Subcutaneous adipose tissue (tissue), 4 donors: ENCODE data around the gene NOX4. TPM values are rescaled to one million over a fixed set of nuclear protein-coding genes. Genes with fewer than 3 reads are reported as not detected.

Source experiments
- CTCF ChIP-seq: fragments of 450-650 bp; IDR thresholded peaks from one replicate; pipeline ENCODE4 v1.5.1; 2016; ENCODE audit warnings: low read depth, mild to moderate bottlenecking, control low read depth, antibody characterized with exemption, moderate library complexity
- total RNA-seq, 4 donors: library from RNA; depleted of rRNA; stranded (reverse); fragments of >200 nt; gene quantifications; one replicate each; pipeline ENCODE4 v1.1.0, GENCODE V29; 2016

Gene NOX4
- total RNA-seq, 4 donors from 2014 or later = 25.2 to 44.5 (median 28.5) TPM

GRCh38 chr11:89477175-89477574, 14.0 kb downstream of the NOX4 start:
- TF ChIP-seq CTCF = no peak

GRCh38 chr11:89463266-89463780, 27.9 kb downstream of the NOX4 start:
- no peak for TF ChIP-seq CTCF

- TF ChIP-seq CTCF = no peak
Observed at GRCh38 chr11:89458716-89459115, 32.5 kb downstream of the NOX4 start.

- TF ChIP-seq CTCF = no peak
Observed at GRCh38 chr11:89457190-89457589, 34.0 kb downstream of the NOX4 start.

GRCh38 chr11:89456681-89457080, 34.5 kb downstream of the NOX4 start:
- no peak for TF ChIP-seq CTCF

- TF ChIP-seq CTCF = no peak
Observed at GRCh38 chr11:89452780-89453179, 38.4 kb downstream of the NOX4 start.

GRCh38 chr11:89447845-89448244, 43.3 kb downstream of the NOX4 start:
- TF ChIP-seq CTCF = no peak
